H1 (cell line): ENCODE data around the gene PRRG3. TPM values are rescaled to one million over a fixed set of nuclear protein-coding genes. Genes with fewer than 3 reads are reported as not detected.

Experiments used
- CTCF ChIA-PET: fragments of 300-600 bp; sonication (Branson Sonifier 250); formaldehyde crosslinking; loops from one replicate; lab custom pipeline; 2021; ENCODE audit not compliant: partially characterized antibody; lab: Charles Lee
- POLR2A ChIA-PET: fragments of 300-600 bp; sonication (Branson Sonifier 250); formaldehyde crosslinking; loops from one replicate; lab custom pipeline; 2021; ENCODE audit warnings: inconsistent platforms; ENCODE audit not compliant: partially characterized antibody; lab: Charles Lee
- DNase-seq, 2 experiments: peaks; one replicate each; pipeline versions ENCODE4 v3.0.0 to v3.0.0-alpha.2; 2010 to 2022; ENCODE audit warnings: low spot score in 2 of 2, low read depth in 1 of 2, mixed read lengths in 1 of 2
- FAIRE-seq: peaks from 2 replicates; lab custom pipeline; 2011; peaks lifted over from hg19 to GRCh38; lab: Jason Lieb, UNC
- H2AFZ ChIP-seq: 2 replicates; pipeline ENCODE4 v1.8.1; 2012; ENCODE audit warnings: low read length, inconsistent platforms
- H2AK5ac ChIP-seq: 2 replicates; pipeline ENCODE4 v1.6.1; 2013; ENCODE audit warnings: low read depth, low read length
- H2BK120ac ChIP-seq: replicated peaks from 2 replicates; pipeline ENCODE3; 2013; ENCODE audit warnings: low read depth, low read length, inconsistent platforms
- H2BK12ac ChIP-seq: 2 replicates; pipeline ENCODE4 v1.6.1; 2013; ENCODE audit warnings: low read depth, low read length
- H2BK15ac ChIP-seq: 2 replicates; pipeline ENCODE4 v1.6.1; 2013; ENCODE audit warnings: low read length
- H2BK20ac ChIP-seq: 2 replicates; pipeline ENCODE4 v1.6.1; 2013; ENCODE audit warnings: low read length
- H2BK5ac ChIP-seq: 2 replicates; pipeline ENCODE4 v1.6.1; 2013; ENCODE audit warnings: low read depth, low read length
- H3K14ac ChIP-seq: 2 replicates; pipeline ENCODE4 v1.6.1; 2013; ENCODE audit warnings: inconsistent platforms; ENCODE audit not compliant: insufficient read length
- H3K18ac ChIP-seq: 2 replicates; pipeline ENCODE4 v1.6.1; 2013; ENCODE audit warnings: low read length; ENCODE audit errors: extremely low read depth
- H3K23ac ChIP-seq: 2 replicates; pipeline ENCODE4 v1.6.1; 2013; ENCODE audit warnings: inconsistent platforms; ENCODE audit not compliant: insufficient read length
- H3K23me2 ChIP-seq: 2 replicates; pipeline ENCODE4 v1.6.1; 2013; ENCODE audit warnings: low read depth, low read length
- H3K27ac ChIP-seq: 2 replicates; pipeline ENCODE4 v1.6.1; 2011; ENCODE audit warnings: low read depth, low read length, inconsistent platforms
- H3K27me3 ChIP-seq, 4 experiments: replicated peaks in 1 of 4; 1 replicate in 1 of 4; 2 replicates in 3 of 4; pipeline versions ENCODE4 v1.6.1 to v1.8.1; 2011 to 2013; ENCODE audit warnings: low read length in 3 of 4, mild to moderate bottlenecking in 3 of 4, inconsistent platforms in 2 of 4, mixed read lengths in 2 of 4, moderate library complexity in 1 of 4; ENCODE audit not compliant: control insufficient read depth in 3 of 4, insufficient read depth in 3 of 4; ENCODE audit errors: extremely low read depth in 1 of 4
- H3K36me3 ChIP-seq, 4 experiments: 2 replicates each; pipeline versions ENCODE4 v1.6.1 to v1.8.1; 2011 to 2013; ENCODE audit warnings: mild to moderate bottlenecking in 4 of 4, low read length in 3 of 4, moderate library complexity in 2 of 4, control low read depth in 1 of 4, inconsistent platforms in 1 of 4; ENCODE audit not compliant: insufficient read depth in 4 of 4, control insufficient read depth in 2 of 4
- H3K4ac ChIP-seq: replicated peaks from 2 replicates; pipeline ENCODE3; 2013; ENCODE audit warnings: low read length, low read depth, mixed read lengths, inconsistent platforms; ENCODE audit not compliant: insufficient read length
- H3K4me1 ChIP-seq, 4 experiments: replicated peaks in 1 of 4; 1 replicate in 1 of 4; 2 replicates in 3 of 4; pipeline versions ENCODE4 v1.6.1 to v1.8.1; 2011 to 2013; ENCODE audit warnings: low read length in 3 of 4, inconsistent platforms in 2 of 4, mixed read lengths in 1 of 4; ENCODE audit not compliant: insufficient read depth in 4 of 4, control insufficient read depth in 3 of 4
- H3K4me2 ChIP-seq, 2 experiments: 2 replicates each; pipeline versions ENCODE4 v1.6.1 to v1.8.1; 2011 to 2013; ENCODE audit warnings: low read depth in 2 of 2, low read length in 2 of 2, control low read depth in 1 of 2, inconsistent platforms in 1 of 2, mild to moderate bottlenecking in 1 of 2; ENCODE audit not compliant: insufficient read depth in 1 of 2
- H3K4me3 ChIP-seq, 4 experiments: fragments of 200-600, 300-600 bp in 1 of 4; sonication (generic), shearing (Covaris generic), sonication (Bioruptor Twin) in 1 of 4; 2 replicates each; pipeline versions ENCODE4 v1.5.1 to v1.8.1; 2011 to 2016; ENCODE audit warnings: low read length in 4 of 4, low read depth in 3 of 4, control low read depth in 2 of 4, inconsistent platforms in 2 of 4, mild to moderate bottlenecking in 2 of 4, mixed read lengths in 1 of 4, moderate library complexity in 1 of 4; ENCODE audit not compliant: insufficient read depth in 2 of 4; ENCODE audit errors: extremely low read depth in 1 of 4
- H3K56ac ChIP-seq: replicated peaks from 2 replicates; pipeline ENCODE3; 2013; ENCODE audit warnings: low read depth, mild to moderate bottlenecking, mixed read lengths, low read length, inconsistent platforms; ENCODE audit not compliant: insufficient read length
- H3K79me1 ChIP-seq: 2 replicates; pipeline ENCODE4 v1.6.1; 2013; ENCODE audit warnings: low read depth, low read length, control low read depth
- H3K79me2 ChIP-seq, 2 experiments: 2 replicates each; pipeline versions ENCODE4 v1.6.1 to v1.8.1; 2012 to 2013; ENCODE audit warnings: low read length in 2 of 2, mild to moderate bottlenecking in 2 of 2, inconsistent platforms in 1 of 2; ENCODE audit not compliant: insufficient read depth in 2 of 2, control insufficient read depth in 1 of 2
- H3K9ac ChIP-seq, 4 experiments: replicated peaks in 1 of 4; 1 replicate in 1 of 4; 2 replicates in 3 of 4; pipeline versions ENCODE4 v1.6.1 to v1.8.1; 2011 to 2013; ENCODE audit warnings: low read depth in 3 of 4, low read length in 3 of 4, control low read depth in 2 of 4, mild to moderate bottlenecking in 2 of 4, moderate library complexity in 2 of 4, inconsistent platforms in 1 of 4; ENCODE audit errors: extremely low read depth in 1 of 4
- H3K9me3 ChIP-seq, 2 experiments: 2 replicates each; pipeline versions ENCODE4 v1.6.1 to v1.8.1; 2012 to 2013; ENCODE audit warnings: mild to moderate bottlenecking in 2 of 2, moderate library complexity in 2 of 2, control low read depth in 1 of 2, inconsistent platforms in 1 of 2, low read depth in 1 of 2, low read length in 1 of 2, mixed read lengths in 1 of 2; ENCODE audit not compliant: insufficient read depth in 2 of 2
- H4K20me1 ChIP-seq, 2 experiments: replicated peaks in 1 of 2; 2 replicates each; pipeline versions ENCODE3 to v1.8.1; 2011 to 2013; ENCODE audit warnings: inconsistent platforms in 2 of 2, low read length in 2 of 2, mild to moderate bottlenecking in 1 of 2; ENCODE audit not compliant: insufficient read depth in 2 of 2, control insufficient read depth in 1 of 2
- H4K5ac ChIP-seq: 2 replicates; pipeline ENCODE4 v1.6.1; 2013; ENCODE audit warnings: low read length, low read depth, mixed read lengths, inconsistent platforms; ENCODE audit not compliant: insufficient read length
- H4K8ac ChIP-seq: 2 replicates; pipeline ENCODE4 v1.8.0; 2013; ENCODE audit warnings: mild to moderate bottlenecking, moderate library complexity, low read length, inconsistent platforms; ENCODE audit not compliant: insufficient read depth; ENCODE audit errors: extremely low read depth
- H4K91ac ChIP-seq: replicated peaks from 2 replicates; pipeline ENCODE3; 2013; ENCODE audit warnings: low read length, mixed read lengths, inconsistent platforms; ENCODE audit not compliant: insufficient read length
- ASH2L ChIP-seq: fragments of 200-600, 300-600 bp; sonication (generic); IDR thresholded peaks from one replicate; pipeline ENCODE4 v1.7.1; 2017; ENCODE audit warnings: low read length
- BACH1 ChIP-seq: IDR thresholded peaks from 2 replicates; pipeline ENCODE4 v1.6.1; 2012; ENCODE audit warnings: low read length, improper control_type of control experiment
- BRCA1 ChIP-seq: IDR thresholded peaks from 2 replicates; pipeline ENCODE4 v1.6.1; 2012; ENCODE audit warnings: low read depth, low read length, improper control_type of control experiment
- GTF2F1 ChIP-seq: IDR thresholded peaks from 2 replicates; pipeline ENCODE4 v1.6.1; 2012; ENCODE audit warnings: low read depth, low read length, improper control_type of control experiment, borderline replicate concordance
- HDAC6 ChIP-seq: IDR thresholded peaks from one replicate; pipeline ENCODE4 v1.7.1; 2012; ENCODE audit warnings: low read depth, mild to moderate bottlenecking, inconsistent platforms, low read length, moderate library complexity
- JUND ChIP-seq: IDR thresholded peaks from 2 replicates; pipeline ENCODE4 v1.6.1; 2011; ENCODE audit warnings: mild to moderate bottlenecking, improper control_type of control experiment, low read length
- RFX5 ChIP-seq: IDR thresholded peaks from 2 replicates; pipeline ENCODE4 v1.6.1; 2011; ENCODE audit warnings: low read depth, low read length, improper control_type of control experiment, borderline replicate concordance
- WGBS, 2 experiments: shearing (Covaris generic) in 1 of 2; methylation state at CpG; one replicate each; pipeline versions ENCODE4 v1.1.6 to v1.1.7; 2013 to 2015; ENCODE audit warnings: low lambda C conversion rate in 2 of 2, mixed read lengths in 2 of 2, inconsistent platforms in 1 of 2, low coverage in 1 of 2, missing lambda C conversion rate in 1 of 2; ENCODE audit not compliant: insufficient replicate concordance in 2 of 2, insufficient coverage in 1 of 2, insufficient read length in 1 of 2; ENCODE audit errors: extremely low coverage in 1 of 2, missing lambda C conversion rate in 1 of 2; 5-methylcytosine and 5-hydroxymethylcytosine counted together
- polyA plus RNA-seq, 7 experiments: library from polyadenylated mRNA; depleted of rRNA in 3 of 7; stranded (reverse) in 5 of 7; unstranded in 2 of 7; fragments of >200 nt in 5 of 7; fragments of 200-250 nt in 2 of 7; gene quantifications; 1 replicate in 5 of 7; 2 replicates in 1 of 7; 4 replicates in 1 of 7; pipeline versions ENCODE4 v1.2.1 to v1.2.3, GENCODE V29; 2011 to 2013; ENCODE audit warnings: missing spikeins in 2 of 7, mixed read lengths in 2 of 7
- total RNA-seq: library from RNA; stranded (reverse); fragmentation: NEBNext Ultra II Directional; extraction: Animal tissue kit (Norgen Biotek cat#: 25700); gene quantifications from 2 replicates; pipeline ENCODE4 v1.2.1, GENCODE V29; 2021

The PRRG3 gene
- total and polyA plus RNA-seq, 2 of the 8 experiments (the other 6 are each of a cell fraction or from before 2014, with no cell fraction given), result 4.2 to 5.4 TPM

DNA sequence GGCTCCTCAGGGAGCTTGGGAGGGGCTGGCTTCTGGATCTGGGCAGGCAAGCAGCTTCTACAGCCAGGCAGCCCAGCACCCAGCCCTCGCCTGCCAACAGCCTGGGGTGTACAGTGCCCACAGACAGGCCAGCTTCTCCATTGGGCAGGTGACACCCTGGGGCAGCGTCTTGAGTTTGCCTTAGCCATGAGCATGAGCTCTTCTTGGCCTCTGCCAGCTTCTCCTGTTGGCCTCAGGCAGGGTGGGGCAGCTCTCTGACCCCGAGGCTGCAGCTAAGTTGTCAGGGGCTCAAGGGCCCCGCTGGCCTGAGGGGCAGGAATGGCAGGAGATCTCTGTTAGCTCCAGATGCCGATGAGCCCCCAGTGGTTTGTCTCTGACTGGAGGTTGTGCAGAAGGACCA is 31.5 kb downstream of the PRRG3 start:
- Histone ChIP-seq H4K91ac (no peak overlapping the region), H4K8ac (no peak overlapping the region; the same call in 1 of the 2 replicates), H2BK15ac (no peak overlapping the region), H3K56ac (no peak overlapping the region), H3K4me1 (peaks cover 0 to 6% (median 4%) of the 10 kb centered on the region in 4 experiments; a peak in 2 of 7 replicates), H2BK20ac (no peak overlapping the region), H3K27ac (no peak overlapping the region), H3K4me3 (no peak overlapping the region), H3K23me2 (no peaks in the 10 kb centered on the region), H3K79me1 (no peaks in the 10 kb centered on the region), H3K27me3 (peaks cover 0 to 4% (median 0%) of the 10 kb centered on the region in 4 experiments; a peak in 3 of 7 replicates), H4K5ac (no peak overlapping the region), H2AK5ac (no peak overlapping the region), H3K23ac (no peak overlapping the region), H2BK5ac (no peak overlapping the region), H2BK12ac (no peak overlapping the region), H3K4me2 (no peak overlapping the region), H2BK120ac (no peak overlapping the region), H3K4ac (no peak overlapping the region), H3K14ac (no peak overlapping the region), H2AFZ (no peak overlapping the region), H3K9me3 (no peaks in the 10 kb centered on the region), H3K79me2 (no peaks in the 10 kb centered on the region), H3K9ac (no peak overlapping the region), H3K36me3 (no peaks in the 10 kb centered on the region), H4K20me1 (no peaks in the 10 kb centered on the region), H3K18ac (no peak overlapping the region)
- DNase-seq (no peak), FAIRE-seq (no peak)
- ChIA-PET POLR2A (no interaction called here), CTCF (interaction anchor here (0.7 to 2.5 kb wide), 7 partner anchors 10 to 905 kb away, joined by 3 to 9 read pairs (median 4); no protein-coding TSS in a partner anchor)
- 92% methylated on average over 4 of the region's 5 CpGs; no CpG with 5 or more reads in 1 of the 2 experiments for WGBS, 2 experiments
- TF ChIP-seq HDAC6 (no peak), BACH1 (no peak), RFX5 (no peak), BRCA1 (no peak), ASH2L (no peak), GTF2F1 (no peak), JUND (no peak)
